ENCODE data around the gene KIAA1671. TPM values are rescaled to one million over a fixed set of nuclear protein-coding genes. Genes with fewer than 3 reads are reported as not detected.
A peak's percentile ranks its signal among the peaks of the same experiment; 100 is the strongest.

The KIAA1671 gene
- polyA plus RNA-seq, 1 donor (not counting 4 experiments of a cell fraction or from before 2014, with no cell fraction given), result 17.4 TPM

DNA sequence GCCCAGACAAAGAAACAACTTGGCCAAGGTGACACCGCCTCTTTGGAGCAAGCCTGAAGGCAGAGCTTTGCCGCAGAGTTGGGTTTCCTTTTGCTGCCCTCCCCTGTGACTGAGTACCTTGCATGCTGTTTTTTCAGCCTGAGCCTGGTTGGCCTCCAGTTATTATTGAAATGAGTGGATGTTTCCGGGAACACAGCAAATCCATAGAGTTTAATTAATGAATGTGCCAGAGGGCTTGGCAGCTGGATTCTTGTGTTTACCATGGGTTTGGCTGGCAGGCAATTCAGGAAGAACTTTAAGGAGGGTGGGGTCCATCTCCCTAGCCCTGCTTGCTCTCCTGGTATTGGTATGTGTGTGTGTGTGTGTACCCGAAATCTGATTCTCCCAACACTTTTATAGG, 181.5 kb downstream of the KIAA1671 start:
- peaks cover 0 to 3% of the 10 kb centered on the region in 2 experiments for H3K36me3 ChIP-seq (ENCODE audit: control insufficient read depth in 2 of 2, extremely low read depth in 1 of 2, insufficient read depth in 2 of 2, low read length in 2 of 2)
- H2AFZ ChIP-seq (ENCODE audit: control insufficient read depth, low read length), result no peak overlapping the region
- no peak overlapping the region for H3K27ac ChIP-seq (ENCODE audit: control insufficient read depth, insufficient read depth, low read length)
- no peaks in the 10 kb centered on the region for H3K9me3 ChIP-seq (ENCODE audit: control insufficient read depth, low read depth, low read length)
- peaks cover 13% of the 10 kb centered on the region for H3K4me1 ChIP-seq (ENCODE audit: control insufficient read depth, extremely low read depth, insufficient read depth, low read length)
- no peaks in the 10 kb centered on the region for H3K79me2 ChIP-seq (ENCODE audit: control insufficient read depth, insufficient read depth, low read length)
- no peak overlapping the region for H3K9ac ChIP-seq (ENCODE audit: control insufficient read depth, extremely low read depth, insufficient read depth, low read length)
- H3K4me2 ChIP-seq (ENCODE audit: control insufficient read depth, extremely low read depth, insufficient read depth, low read depth, low read length), result no peak overlapping the region
- no peaks in the 10 kb centered on the region for H3K27me3 ChIP-seq (ENCODE audit: control insufficient read depth, extremely low read depth, insufficient read depth, low read length)
- peaks cover 3% of the 10 kb centered on the region for H4K20me1 ChIP-seq (ENCODE audit: control insufficient read depth, extremely low read depth, insufficient read depth, low read length)
- TF ChIP-seq, protein P1, sequence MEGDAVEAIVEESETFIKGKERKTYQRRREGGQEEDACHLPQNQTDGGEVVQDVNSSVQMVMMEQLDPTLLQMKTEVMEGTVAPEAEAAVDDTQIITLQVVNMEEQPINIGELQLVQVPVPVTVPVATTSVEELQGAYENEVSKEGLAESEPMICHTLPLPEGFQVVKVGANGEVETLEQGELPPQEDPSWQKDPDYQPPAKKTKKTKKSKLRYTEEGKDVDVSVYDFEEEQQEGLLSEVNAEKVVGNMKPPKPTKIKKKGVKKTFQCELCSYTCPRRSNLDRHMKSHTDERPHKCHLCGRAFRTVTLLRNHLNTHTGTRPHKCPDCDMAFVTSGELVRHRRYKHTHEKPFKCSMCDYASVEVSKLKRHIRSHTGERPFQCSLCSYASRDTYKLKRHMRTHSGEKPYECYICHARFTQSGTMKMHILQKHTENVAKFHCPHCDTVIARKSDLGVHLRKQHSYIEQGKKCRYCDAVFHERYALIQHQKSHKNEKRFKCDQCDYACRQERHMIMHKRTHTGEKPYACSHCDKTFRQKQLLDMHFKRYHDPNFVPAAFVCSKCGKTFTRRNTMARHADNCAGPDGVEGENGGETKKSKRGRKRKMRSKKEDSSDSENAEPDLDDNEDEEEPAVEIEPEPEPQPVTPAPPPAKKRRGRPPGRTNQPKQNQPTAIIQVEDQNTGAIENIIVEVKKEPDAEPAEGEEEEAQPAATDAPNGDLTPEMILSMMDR (optimal IDR thresholded peaks at IDR 0.05 in 1 of 3, IDR thresholded peaks at IDR 0.05 in 1 of 3, conservative IDR thresholded peaks at IDR 0.05 in 1 of 3; ENCODE audit: extremely low read depth in 1 of 3, insufficient read depth in 2 of 3, low read length in 3 of 3), result no peak
- no peak for TF ChIP-seq EZH2 (IDR thresholded peaks at IDR 0.05; ENCODE audit: low read length)
- no peak for FAIRE-seq
- H3K9me1 ChIP-seq (ENCODE audit: control insufficient read depth, extremely low read depth, insufficient read depth, low read length), result no peaks in the 10 kb centered on the region
- dilution Hi-C loops (cut with MboI; ENCODE audit: extremely low pct_ligation_motif_present, low sequenced_read_pairs), result no loop called here
- H3K4me3 ChIP-seq (ENCODE audit: control insufficient read depth in 2 of 3, extremely low read depth in 1 of 3, insufficient read depth in 2 of 3, low read depth in 1 of 3, low read length in 3 of 3), result no peak overlapping the region
- no peak for DNase-seq (ENCODE audit: low read depth, low spot score)

DNA sequence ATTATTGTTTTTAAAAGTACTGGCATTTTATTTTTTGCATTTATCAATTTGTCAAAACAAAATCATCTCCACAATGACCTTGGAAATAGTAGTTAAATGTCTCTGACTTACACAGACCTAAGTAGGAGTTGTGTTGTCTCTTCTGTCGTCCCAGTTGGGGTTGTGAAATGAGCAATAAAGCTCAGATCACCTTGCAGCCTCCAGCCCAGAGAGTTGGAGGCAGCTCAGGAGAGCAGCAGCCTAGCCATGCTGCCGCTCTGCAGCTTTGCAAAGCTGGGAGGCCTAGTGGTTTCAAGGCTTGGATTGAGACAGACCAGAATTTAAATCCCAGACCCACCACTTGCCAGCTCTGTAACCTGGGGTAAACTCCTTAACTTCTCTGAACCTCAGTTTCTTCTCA, 181.9 kb downstream of the KIAA1671 start:
- FAIRE-seq (peak; percentile 23), DNase-seq (ENCODE audit: low read depth, low spot score) (no peak)
- Histone ChIP-seq H3K4me1 (ENCODE audit: control insufficient read depth, extremely low read depth, insufficient read depth, low read length) (peaks cover 13% of the 10 kb centered on the region), H3K27me3 (ENCODE audit: control insufficient read depth, extremely low read depth, insufficient read depth, low read length) (no peaks in the 10 kb centered on the region), H3K4me2 (ENCODE audit: control insufficient read depth, extremely low read depth, insufficient read depth, low read depth, low read length) (no peak overlapping the region), H2AFZ (ENCODE audit: control insufficient read depth, low read length) (no peak overlapping the region), H4K20me1 (ENCODE audit: control insufficient read depth, extremely low read depth, insufficient read depth, low read length) (peaks cover 3% of the 10 kb centered on the region), H3K27ac (ENCODE audit: control insufficient read depth, insufficient read depth, low read length) (no peak overlapping the region), H3K9me1 (ENCODE audit: control insufficient read depth, extremely low read depth, insufficient read depth, low read length) (no peaks in the 10 kb centered on the region), H3K9ac (ENCODE audit: control insufficient read depth, extremely low read depth, insufficient read depth, low read length) (no peak overlapping the region), H3K4me3 (ENCODE audit: control insufficient read depth in 2 of 3, extremely low read depth in 1 of 3, insufficient read depth in 2 of 3, low read depth in 1 of 3, low read length in 3 of 3) (no peak overlapping the region), H3K9me3 (ENCODE audit: control insufficient read depth, low read depth, low read length) (no peaks in the 10 kb centered on the region), H3K79me2 (ENCODE audit: control insufficient read depth, insufficient read depth, low read length) (no peaks in the 10 kb centered on the region), H3K36me3 (ENCODE audit: control insufficient read depth in 2 of 2, extremely low read depth in 1 of 2, insufficient read depth in 2 of 2, low read length in 2 of 2) (peaks cover 0 to 3% of the 10 kb centered on the region in 2 experiments)
- TF ChIP-seq EZH2 (IDR thresholded peaks at IDR 0.05; ENCODE audit: low read length), result no peak
- TF ChIP-seq, protein P1 (optimal IDR thresholded peaks at IDR 0.05 in 1 of 3, IDR thresholded peaks at IDR 0.05 in 1 of 3, conservative IDR thresholded peaks at IDR 0.05 in 1 of 3; ENCODE audit: extremely low read depth in 1 of 3, insufficient read depth in 2 of 3, low read length in 3 of 3), result no peak
- dilution Hi-C loops (cut with MboI; ENCODE audit: extremely low pct_ligation_motif_present, low sequenced_read_pairs), result no loop called here

All from keratinocyte (primary cell).